A549 (cell line): Measurements from ENCODE around the gene ZRANB1. TPM values are rescaled to one million over a fixed set of nuclear protein-coding genes. Genes with fewer than 3 reads are reported as not detected.

ENCODE experiments used
- ATAC-seq, 2 experiments: fragments of 200-7000 bp in 1 of 2; fragments of >200 bp in 1 of 2; cut with Nextera tagmentation in 1 of 2; cut with Tn5 transposase in 1 of 2; 3 replicates each; pipeline versions ENCODE4 v1.8.0 to v1.9.1; 2018 to 2020; ENCODE audit warnings: mild to moderate bottlenecking in 1 of 2, moderate library complexity in 1 of 2
- CTCF ChIA-PET: fragments of 300-600 bp; sonication (Branson Sonifier 250); formaldehyde crosslinking; extraction: SDS; loops from one replicate; lab custom pipeline; 2021; ENCODE audit warnings: antibody characterized with exemption, inconsistent platforms; lab: Yijun Ruan, JAX
- POLR2A ChIA-PET: fragments of 350-600 bp; formaldehyde crosslinking; extraction: SDS; loops from one replicate; lab custom pipeline; 2021; ENCODE audit warnings: antibody characterized with exemption, inconsistent platforms; lab: Yijun Ruan, JAX
- DNase-seq, 2 experiments: peaks; one replicate each; pipeline versions ENCODE4 v3.0.0 to v3.0.0-alpha.2; 2011 to 2016; ENCODE audit warnings: low read depth in 1 of 2, low spot score in 1 of 2
- FAIRE-seq: peaks from 2 replicates; lab custom pipeline; 2011; peaks lifted over from hg19 to GRCh38; lab: Jason Lieb, UNC
- H3K27ac ChIP-seq, 2 experiments: fragments of >200 bp; sonication (Bioruptor Twin); formaldehyde crosslinking; 3 replicates each; pipeline ENCODE4 v1.5.1; 2016 to 2017
- H3K4me1 ChIP-seq: fragments of >200 bp; sonication (Bioruptor Twin); formaldehyde crosslinking; 3 replicates; pipeline ENCODE4 v1.6.1; 2016
- H3K4me2 ChIP-seq: fragments of >200 bp; sonication (Bioruptor Twin); formaldehyde crosslinking; 3 replicates; pipeline ENCODE4 v1.6.1; 2016
- H3K4me3 ChIP-seq: fragments of >200 bp; sonication (Bioruptor Twin); formaldehyde crosslinking; 3 replicates; pipeline ENCODE4 v1.5.1; 2016
- H3K9me3 ChIP-seq: fragments of >200 bp; sonication (Bioruptor Twin); formaldehyde crosslinking; 3 replicates; pipeline ENCODE4 v1.6.1; 2016
- CBX2 ChIP-seq: fragments of 200-600 bp; sonication (generic); IDR thresholded peaks from 2 replicates; pipeline ENCODE4 v1.6.1; 2016; ENCODE audit warnings: low read depth, mild to moderate bottlenecking, borderline replicate concordance
- CBX8 ChIP-seq: fragments of 200-600 bp; sonication (generic); IDR thresholded peaks from 2 replicates; pipeline ENCODE4 v1.6.1; 2016
- EP300 ChIP-seq, 2 experiments: fragments of >200 bp; sonication (Bioruptor Twin); formaldehyde crosslinking; IDR thresholded peaks; 2 replicates in 1 of 2; 3 replicates in 1 of 2; pipeline ENCODE4 v1.6.1; 2016 to 2017
- FOSB ChIP-seq: fragments of 250-450 bp; sonication (Bioruptor Pico); IDR thresholded peaks from 2 replicates; pipeline ENCODE4 v1.5.0; 2020; ENCODE audit warnings: mild to moderate bottlenecking, moderate library complexity
- FOXS1 ChIP-seq: fragments of 250-450 bp; sonication (Bioruptor Pico); IDR thresholded peaks from 2 replicates; pipeline ENCODE4 v1.5.0; 2020; ENCODE audit warnings: mild to moderate bottlenecking, moderate library complexity
- HDAC2 ChIP-seq: fragments of 200-600 bp; sonication (generic); IDR thresholded peaks from 2 replicates; pipeline ENCODE4 v1.6.1; 2016
- HEYL ChIP-seq: fragments of 250-450 bp; sonication (Bioruptor Pico); IDR thresholded peaks from 2 replicates; pipeline ENCODE4 v1.8.0; 2021; ENCODE audit warnings: mild to moderate bottlenecking, moderate library complexity
- HOXA7 ChIP-seq: fragments of 250-450 bp; sonication (Bioruptor Pico); IDR thresholded peaks from 2 replicates; pipeline ENCODE4 v1.5.0; 2020; ENCODE audit warnings: mild to moderate bottlenecking, moderate library complexity
- HOXB5 ChIP-seq: fragments of 250-450 bp; sonication (Bioruptor Pico); IDR thresholded peaks from 2 replicates; pipeline ENCODE4 v1.5.0; 2020; ENCODE audit warnings: mild to moderate bottlenecking, moderate library complexity
- KDM1A ChIP-seq: fragments of 200-600 bp; sonication (generic); IDR thresholded peaks from 2 replicates; pipeline ENCODE4 v1.6.1; 2016; ENCODE audit warnings: low read depth, mild to moderate bottlenecking
- KDM5A ChIP-seq: fragments of 200-600 bp; sonication (generic); IDR thresholded peaks from 2 replicates; pipeline ENCODE4 v1.6.1; 2016; ENCODE audit warnings: antibody characterized with exemption, mild to moderate bottlenecking
- MAFK ChIP-seq: fragments of 450-650 bp; IDR thresholded peaks from 2 replicates; pipeline ENCODE4 v1.6.1; 2014; ENCODE audit not compliant: partially characterized antibody
- MYC ChIP-seq: IDR thresholded peaks from 2 replicates; pipeline ENCODE4 v1.6.1; 2012; ENCODE audit warnings: mild to moderate bottlenecking, inconsistent platforms, low read length, improper control_type of control experiment, borderline replicate concordance
- PBX3 ChIP-seq: IDR thresholded peaks from 2 replicates; pipeline ENCODE4 v1.6.1; 2012
- POLR2AphosphoS2 ChIP-seq: conservative IDR thresholded peaks from 2 replicates; pipeline ENCODE4 v1.6.1; 2012; ENCODE audit warnings: low read length, improper control_type of control experiment, inconsistent platforms
- RAD21 ChIP-seq, 2 experiments: fragments of >200 bp in 1 of 2; sonication (Bioruptor Twin) in 1 of 2; formaldehyde crosslinking in 1 of 2; IDR thresholded peaks in 1 of 2; conservative IDR thresholded peaks in 1 of 2; 2 replicates in 1 of 2; 3 replicates in 1 of 2; pipeline ENCODE4 v1.6.1; 2012 to 2018; ENCODE audit warnings: inconsistent platforms in 1 of 2
- RARB ChIP-seq: fragments of 250-450 bp; sonication (Bioruptor Pico); IDR thresholded peaks from 2 replicates; pipeline ENCODE4 v1.8.0; 2021; ENCODE audit warnings: mild to moderate bottlenecking, moderate library complexity
- RCOR1 ChIP-seq: fragments of 150-350 bp; IDR thresholded peaks from 2 replicates; pipeline ENCODE4 v1.6.1; 2014; ENCODE audit warnings: antibody characterized with exemption, low read length, low read depth
- RFX5 ChIP-seq: fragments of 450-650 bp; IDR thresholded peaks from 2 replicates; pipeline ENCODE4 v1.7.1; 2014; ENCODE audit warnings: antibody characterized with exemption, mild to moderate bottlenecking, moderate library complexity
- SMC3 ChIP-seq: fragments of >200 bp; sonication (Bioruptor Twin); formaldehyde crosslinking; IDR thresholded peaks from 3 replicates; pipeline ENCODE4 v1.6.1; 2018; ENCODE audit warnings: inconsistent platforms
- SREBF2 ChIP-seq: fragments of 450-650 bp; IDR thresholded peaks from 2 replicates; pipeline ENCODE4 v1.6.1; 2014; ENCODE audit warnings: mild to moderate bottlenecking, moderate library complexity
- ZFP36 ChIP-seq: fragments of 450-650 bp; IDR thresholded peaks from 2 replicates; pipeline ENCODE4 v1.6.1; 2014; ENCODE audit warnings: borderline replicate concordance; ENCODE audit not compliant: partially characterized antibody
- WGBS: methylation state at CpG from one replicate; pipeline ENCODE4 v1.1.6; 2017; ENCODE audit errors: missing lambda C conversion rate; 5-methylcytosine and 5-hydroxymethylcytosine counted together
- polyA minus RNA-seq: library from RNA; depleted of rRNA, polyadenylated mRNA; stranded (reverse); fragments of >200 nt; gene quantifications from 2 replicates; pipeline ENCODE4 v1.2.3, GENCODE V29; 2011; rRNA and poly(A)+ RNA removed
- polyA plus RNA-seq, 4 experiments: library from polyadenylated mRNA; depleted of rRNA in 3 of 4; stranded (reverse); fragments of >200 nt; fragmentation: RNase III in 1 of 4; extraction: RNeasy Plus Mini Kit Qiagen cat#74134 plus additional on column Dnase treatment in 1 of 4; gene quantifications; 2 replicates in 3 of 4; 3 replicates in 1 of 4; pipeline ENCODE4 v1.2.3, GENCODE V29; 2011 to 2017
- TF ChIP-seq, protein P1 (sequence below): fragments of >200 bp; sonication (Bioruptor Twin); formaldehyde crosslinking; IDR thresholded peaks from 2 replicates; pipeline ENCODE4 v1.6.1; 2016
- TF ChIP-seq, protein P2 (sequence below): fragments of 150-350 bp; IDR thresholded peaks from 2 replicates; pipeline ENCODE4 v1.6.1; 2014; ENCODE audit warnings: low read depth, mild to moderate bottlenecking, low read length
- TF ChIP-seq, protein P3 (sequence below): fragments of >200 bp; sonication (Bioruptor Twin); formaldehyde crosslinking; IDR thresholded peaks from 3 replicates; pipeline ENCODE4 v1.5.1; 2016
- TF ChIP-seq, protein P4 (sequence below): fragments of >200 bp; sonication (Bioruptor Twin); formaldehyde crosslinking; IDR thresholded peaks from 3 replicates; pipeline ENCODE4 v1.6.1; 2016

Gene ZRANB1
- polyA plus RNA-seq (2011; rRNA removed) (18.4 and 19.5 TPM in 2 replicates), polyA plus RNA-seq (2017; fragmentation: RNase III; extraction: RNeasy Plus Mini Kit Qiagen cat#74134 plus additional on column Dnase treatment) (7.2 to 8.0 TPM (median 7.9 TPM) in 3 replicates), polyA minus RNA-seq (16.3 and 18.0 TPM in 2 replicates)
- polyA plus RNA-seq (2012; cell fraction: cytosol; rRNA removed) = 4.2 TPM in 2 replicates
- 2.0 and 3.3 TPM in 2 replicates for polyA plus RNA-seq (2012; cell fraction: nucleus; rRNA removed)

GRCh38 chr10:124941823-124942222, at the start of gene ZRANB1:
Gene ZRANB1 (plus strand): TSS chr10:124942123. CDS start chr10:124942494, 371 bp downstream.
- H3K27ac ChIP-seq = no peak within 1 kb of the TSS
- no peak for DNase-seq
- H3K4me2 ChIP-seq = no peak within 1 kb of the TSS
- 91% methylated on average over 4 of the region's 4 CpGs for WGBS
- H3K9me3 ChIP-seq = no peaks in the 10 kb centered on the region
- ChIA-PET POLR2A (no interaction called here), CTCF (interaction anchor here (0.7 kb wide), 1 partner anchor 486 kb away, joined by 3 read pairs; no protein-coding TSS in a partner anchor)
- no peak for TF ChIP-seq RCOR1
- TF ChIP-seq RAD21 (conservative IDR thresholded peaks at IDR 0.05 in 1 of 2, IDR thresholded peaks at IDR 0.05 in 1 of 2) = no peak
- no peak for TF ChIP-seq HOXB5 (CRISPR knock-in tag)
- TF ChIP-seq FOSB (CRISPR knock-in tag) = no peak
- TF ChIP-seq MYC = no peak
- no peak for TF ChIP-seq PBX3
- TF ChIP-seq ZFP36 = no peak
- no peak for TF ChIP-seq KDM5A
- no peak for TF ChIP-seq SMC3
- no peak for TF ChIP-seq HOXA7 (CRISPR knock-in tag)
- TF ChIP-seq, protein P1, sequence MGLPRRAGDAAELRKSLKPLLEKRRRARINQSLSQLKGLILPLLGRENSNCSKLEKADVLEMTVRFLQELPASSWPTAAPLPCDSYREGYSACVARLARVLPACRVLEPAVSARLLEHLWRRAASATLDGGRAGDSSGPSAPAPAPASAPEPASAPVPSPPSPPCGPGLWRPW = no peak
- no peak for TF ChIP-seq CBX2
- no peak within 1 kb of the TSS for H3K4me3 ChIP-seq
- H3K4me1 ChIP-seq = peaks cover 22% of the 10 kb centered on the region
- ATAC-seq = no peak
- no peak for FAIRE-seq

- no peak for DNase-seq
Observed at GRCh38 chr10:124892905-124893304, 49.0 kb upstream of the ZRANB1 start.

GRCh38 chr10:124894569-124895215, 47.2 kb upstream of the ZRANB1 start:
- ATAC-seq (no peak), DNase-seq (no peak), FAIRE-seq (no peak)
- CTCF ChIA-PET = interaction anchor here (0.5 to 1.2 kb wide), 4 partner anchors 11 to 529 kb away, joined by 3 read pairs; no protein-coding TSS in a partner anchor
- WGBS = 66% methylated on average over 13 of the region's 13 CpGs
- Histone ChIP-seq H3K4me1 (no peaks in the 10 kb centered on the region), H3K27ac (no peak overlapping the region), H3K9me3 (no peaks in the 10 kb centered on the region), H3K4me3 (no peak overlapping the region), H3K4me2 (no peak overlapping the region)
- no peak for TF ChIP-seq FOSB (CRISPR knock-in tag)
- no peak for TF ChIP-seq HEYL (CRISPR knock-in tag)
- no peak for TF ChIP-seq POLR2AphosphoS2
- TF ChIP-seq, protein P2, sequence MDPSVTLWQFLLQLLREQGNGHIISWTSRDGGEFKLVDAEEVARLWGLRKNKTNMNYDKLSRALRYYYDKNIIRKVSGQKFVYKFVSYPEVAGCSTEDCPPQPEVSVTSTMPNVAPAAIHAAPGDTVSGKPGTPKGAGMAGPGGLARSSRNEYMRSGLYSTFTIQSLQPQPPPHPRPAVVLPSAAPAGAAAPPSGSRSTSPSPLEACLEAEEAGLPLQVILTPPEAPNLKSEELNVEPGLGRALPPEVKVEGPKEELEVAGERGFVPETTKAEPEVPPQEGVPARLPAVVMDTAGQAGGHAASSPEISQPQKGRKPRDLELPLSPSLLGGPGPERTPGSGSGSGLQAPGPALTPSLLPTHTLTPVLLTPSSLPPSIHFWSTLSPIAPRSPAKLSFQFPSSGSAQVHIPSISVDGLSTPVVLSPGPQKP = no peak
- TF ChIP-seq CBX8 = no peak
- TF ChIP-seq PBX3 = no peak
- TF ChIP-seq, protein P3, sequence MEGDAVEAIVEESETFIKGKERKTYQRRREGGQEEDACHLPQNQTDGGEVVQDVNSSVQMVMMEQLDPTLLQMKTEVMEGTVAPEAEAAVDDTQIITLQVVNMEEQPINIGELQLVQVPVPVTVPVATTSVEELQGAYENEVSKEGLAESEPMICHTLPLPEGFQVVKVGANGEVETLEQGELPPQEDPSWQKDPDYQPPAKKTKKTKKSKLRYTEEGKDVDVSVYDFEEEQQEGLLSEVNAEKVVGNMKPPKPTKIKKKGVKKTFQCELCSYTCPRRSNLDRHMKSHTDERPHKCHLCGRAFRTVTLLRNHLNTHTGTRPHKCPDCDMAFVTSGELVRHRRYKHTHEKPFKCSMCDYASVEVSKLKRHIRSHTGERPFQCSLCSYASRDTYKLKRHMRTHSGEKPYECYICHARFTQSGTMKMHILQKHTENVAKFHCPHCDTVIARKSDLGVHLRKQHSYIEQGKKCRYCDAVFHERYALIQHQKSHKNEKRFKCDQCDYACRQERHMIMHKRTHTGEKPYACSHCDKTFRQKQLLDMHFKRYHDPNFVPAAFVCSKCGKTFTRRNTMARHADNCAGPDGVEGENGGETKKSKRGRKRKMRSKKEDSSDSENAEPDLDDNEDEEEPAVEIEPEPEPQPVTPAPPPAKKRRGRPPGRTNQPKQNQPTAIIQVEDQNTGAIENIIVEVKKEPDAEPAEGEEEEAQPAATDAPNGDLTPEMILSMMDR = no peak
- TF ChIP-seq, protein P4, sequence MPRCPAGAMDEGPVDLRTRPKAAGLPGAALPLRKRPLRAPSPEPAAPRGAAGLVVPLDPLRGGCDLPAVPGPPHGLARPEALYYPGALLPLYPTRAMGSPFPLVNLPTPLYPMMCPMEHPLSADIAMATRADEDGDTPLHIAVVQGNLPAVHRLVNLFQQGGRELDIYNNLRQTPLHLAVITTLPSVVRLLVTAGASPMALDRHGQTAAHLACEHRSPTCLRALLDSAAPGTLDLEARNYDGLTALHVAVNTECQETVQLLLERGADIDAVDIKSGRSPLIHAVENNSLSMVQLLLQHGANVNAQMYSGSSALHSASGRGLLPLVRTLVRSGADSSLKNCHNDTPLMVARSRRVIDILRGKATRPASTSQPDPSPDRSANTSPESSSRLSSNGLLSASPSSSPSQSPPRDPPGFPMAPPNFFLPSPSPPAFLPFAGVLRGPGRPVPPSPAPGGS = no peak
- no peak for TF ChIP-seq SREBF2
- no peak for TF ChIP-seq KDM1A
- TF ChIP-seq FOXS1 (CRISPR knock-in tag) = no peak
- no peak for TF ChIP-seq RFX5
- no peak for TF ChIP-seq HDAC2
- no peak for TF ChIP-seq MAFK
- TF ChIP-seq RARB (CRISPR knock-in tag) = no peak
- POLR2A ChIA-PET = no interaction called here

More at GRCh38 chr10:124892905-124893304, 49.0 kb upstream of the ZRANB1 start:
- ChIA-PET POLR2A (no interaction called here), CTCF (interaction anchor here (1.4 kb wide), 1 partner anchor 12 kb away, joined by 3 read pairs; no protein-coding TSS in a partner anchor)
- no peaks in the 10 kb centered on the region for H3K4me1 ChIP-seq
- FAIRE-seq (no peak), ATAC-seq (no peak)
- no peak overlapping the region for H3K4me3 ChIP-seq
- WGBS = 29% methylated on average over 2 of the region's 2 CpGs
- no peak overlapping the region for H3K4me2 ChIP-seq
- TF ChIP-seq FOXS1 (CRISPR knock-in tag) (no peak), SREBF2 (no peak), EP300 (IDR thresholded peaks at IDR 0.05) (no peak)
- H3K9me3 ChIP-seq = no peaks in the 10 kb centered on the region
- H3K27ac ChIP-seq = no peak overlapping the region
